Endothelial cell (in vitro differentiated cells): ENCODE data around the gene IPO9. TPM values are rescaled to one million over a fixed set of nuclear protein-coding genes. Genes with fewer than 3 reads are reported as not detected.

Source experiments
- DNase-seq: peaks from one replicate; pipeline ENCODE4 v3.0.0; 2021; ENCODE audit warnings: low spot score
- H3K27ac Mint-ChIP-seq: one replicate; pipeline ENCODE4 v1.8.0; 2021; ENCODE audit warnings: mixed read lengths, inconsistent platforms; ENCODE audit not compliant: unreplicated experiment
- H3K27me3 Mint-ChIP-seq: one replicate; pipeline ENCODE4 v1.8.0; 2021; ENCODE audit warnings: mild to moderate bottlenecking, moderate library complexity, mixed read lengths, inconsistent platforms; ENCODE audit not compliant: unreplicated experiment
- H3K36me3 Mint-ChIP-seq: one replicate; pipeline ENCODE4 v1.8.0; 2021; ENCODE audit warnings: mild to moderate bottlenecking, low read depth, mixed read lengths, inconsistent platforms; ENCODE audit not compliant: unreplicated experiment
- H3K4me1 Mint-ChIP-seq: one replicate; pipeline ENCODE4 v1.8.0; 2021; ENCODE audit warnings: mild to moderate bottlenecking, mixed read lengths, inconsistent platforms; ENCODE audit not compliant: unreplicated experiment
- H3K4me3 Mint-ChIP-seq: one replicate; pipeline ENCODE4 v1.8.0; 2021; ENCODE audit warnings: mild to moderate bottlenecking, mixed read lengths, inconsistent platforms; ENCODE audit not compliant: unreplicated experiment
- H3K9me3 Mint-ChIP-seq: one replicate; pipeline ENCODE4 v1.8.0; 2021; ENCODE audit warnings: mixed read lengths, inconsistent platforms; ENCODE audit not compliant: unreplicated experiment
- total RNA-seq: library from RNA; stranded (reverse); fragmentation: NEBNext Ultra II Directional; extraction: Animal tissue kit (Norgen Biotek cat#: 25700); gene quantifications from one replicate; pipeline ENCODE4 v1.2.1, GENCODE V29; 2021; ENCODE audit not compliant: unreplicated experiment
- TF ChIP-seq, protein P1 (sequence below): fragments of 200-600 bp; sonication (generic); IDR thresholded peaks from one replicate; pipeline ENCODE4 v1.5.0; 2021; ENCODE audit warnings: antibody characterized with exemption; ENCODE audit not compliant: unreplicated experiment

IPO9 gene
- total RNA-seq, 1 donor from 2014 or later: 69.5 TPM

DNA sequence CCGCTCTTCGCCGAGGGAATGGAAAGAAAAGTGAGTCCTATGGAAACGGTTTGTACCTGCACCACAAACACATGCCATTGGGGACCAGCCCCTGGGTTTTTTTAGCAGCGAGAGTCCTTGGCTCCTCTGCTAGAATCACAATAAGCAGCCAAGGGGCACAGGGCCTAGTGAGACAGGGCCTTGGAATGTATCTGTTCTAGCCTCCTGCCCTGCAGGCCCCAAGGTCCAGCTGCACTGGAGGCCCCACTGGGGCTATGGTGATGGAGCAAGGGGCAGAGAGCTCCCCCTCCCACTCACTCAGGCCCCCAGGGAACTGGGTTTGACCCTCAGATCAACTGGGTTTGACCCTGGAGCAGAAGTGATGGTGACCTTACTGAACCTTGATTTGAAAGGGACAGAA lies 74.2 kb downstream of the IPO9 start:
- TF ChIP-seq, protein P1, sequence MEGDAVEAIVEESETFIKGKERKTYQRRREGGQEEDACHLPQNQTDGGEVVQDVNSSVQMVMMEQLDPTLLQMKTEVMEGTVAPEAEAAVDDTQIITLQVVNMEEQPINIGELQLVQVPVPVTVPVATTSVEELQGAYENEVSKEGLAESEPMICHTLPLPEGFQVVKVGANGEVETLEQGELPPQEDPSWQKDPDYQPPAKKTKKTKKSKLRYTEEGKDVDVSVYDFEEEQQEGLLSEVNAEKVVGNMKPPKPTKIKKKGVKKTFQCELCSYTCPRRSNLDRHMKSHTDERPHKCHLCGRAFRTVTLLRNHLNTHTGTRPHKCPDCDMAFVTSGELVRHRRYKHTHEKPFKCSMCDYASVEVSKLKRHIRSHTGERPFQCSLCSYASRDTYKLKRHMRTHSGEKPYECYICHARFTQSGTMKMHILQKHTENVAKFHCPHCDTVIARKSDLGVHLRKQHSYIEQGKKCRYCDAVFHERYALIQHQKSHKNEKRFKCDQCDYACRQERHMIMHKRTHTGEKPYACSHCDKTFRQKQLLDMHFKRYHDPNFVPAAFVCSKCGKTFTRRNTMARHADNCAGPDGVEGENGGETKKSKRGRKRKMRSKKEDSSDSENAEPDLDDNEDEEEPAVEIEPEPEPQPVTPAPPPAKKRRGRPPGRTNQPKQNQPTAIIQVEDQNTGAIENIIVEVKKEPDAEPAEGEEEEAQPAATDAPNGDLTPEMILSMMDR: no peak
- no peak overlapping the region for H3K27ac Mint-ChIP-seq
- H3K4me3 Mint-ChIP-seq: no peak overlapping the region
- H3K4me1 Mint-ChIP-seq: no peaks in the 10 kb centered on the region
- DNase-seq: no peak
- H3K9me3 Mint-ChIP-seq: no peaks in the 10 kb centered on the region
- peaks cover 9% of the 10 kb centered on the region for H3K27me3 Mint-ChIP-seq
- no peaks in the 10 kb centered on the region for H3K36me3 Mint-ChIP-seq

DNA sequence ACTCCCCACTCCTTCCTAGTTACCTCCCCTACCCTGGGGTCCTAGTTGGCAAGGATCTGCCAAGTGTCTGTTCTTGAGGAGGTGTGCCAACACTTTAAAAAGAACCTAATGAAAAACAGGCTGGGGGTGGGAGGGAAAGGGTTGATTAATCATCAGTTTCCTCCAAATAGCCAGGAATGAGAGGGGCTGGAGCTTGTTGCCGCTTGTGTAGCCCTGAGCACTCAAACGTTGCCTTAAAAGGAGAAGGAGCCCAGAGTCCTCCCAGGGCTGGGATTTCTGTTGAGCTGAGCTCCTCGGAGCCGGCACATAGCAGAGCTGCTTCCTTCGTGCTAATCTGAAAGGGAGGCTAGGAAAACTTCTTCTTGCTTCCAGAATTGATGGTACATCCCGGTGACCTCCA lies 75.6 kb downstream of the IPO9 start:
- H3K4me3 Mint-ChIP-seq: no peak overlapping the region
- H3K4me1 Mint-ChIP-seq: no peaks in the 10 kb centered on the region
- no peak for DNase-seq
- no peaks in the 10 kb centered on the region for H3K9me3 Mint-ChIP-seq
- no peaks in the 10 kb centered on the region for H3K36me3 Mint-ChIP-seq
- peaks cover 5% of the 10 kb centered on the region for H3K27me3 Mint-ChIP-seq
- TF ChIP-seq, protein P1: no peak
- H3K27ac Mint-ChIP-seq: no peak overlapping the region

DNA sequence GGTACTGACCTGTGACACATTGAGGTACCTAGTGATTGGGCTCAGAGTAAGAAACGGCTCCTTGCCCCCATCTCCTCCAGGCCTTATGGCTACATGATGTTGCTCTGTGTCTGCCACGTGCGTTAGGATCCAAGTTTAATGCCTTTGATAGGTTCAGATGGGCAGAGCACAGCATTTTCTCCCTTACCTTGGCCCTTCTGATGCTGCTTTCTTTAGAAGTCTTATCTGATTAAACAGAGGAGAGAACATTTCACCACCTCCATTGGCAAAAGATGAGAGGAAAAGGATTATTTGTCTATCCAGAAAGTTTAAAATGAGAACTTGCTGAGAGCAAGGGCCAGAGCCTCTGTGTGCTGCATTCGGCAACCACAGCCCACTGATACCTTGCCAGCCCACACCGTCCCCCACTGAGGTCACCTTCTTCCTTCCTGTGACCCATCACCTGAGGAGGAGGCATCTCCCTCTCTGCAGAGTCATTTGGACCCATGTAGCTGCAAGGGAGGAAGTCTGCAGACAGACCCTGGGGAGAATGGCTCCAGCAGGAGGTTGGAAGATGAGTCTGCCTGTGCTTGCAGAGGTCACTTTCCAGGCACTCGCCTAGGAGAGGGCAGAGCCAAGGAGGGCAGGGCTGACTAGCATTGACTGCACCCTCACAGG lies 76.4 kb downstream of the IPO9 start:
- H3K9me3 Mint-ChIP-seq: no peaks in the 10 kb centered on the region
- no peaks in the 10 kb centered on the region for H3K36me3 Mint-ChIP-seq
- TF ChIP-seq, protein P1: no peak
- no peak for DNase-seq
- H3K27me3 Mint-ChIP-seq: peaks cover 5% of the 10 kb centered on the region
- H3K4me3 Mint-ChIP-seq: no peak overlapping the region
- no peak overlapping the region for H3K27ac Mint-ChIP-seq
- no peaks in the 10 kb centered on the region for H3K4me1 Mint-ChIP-seq

DNA sequence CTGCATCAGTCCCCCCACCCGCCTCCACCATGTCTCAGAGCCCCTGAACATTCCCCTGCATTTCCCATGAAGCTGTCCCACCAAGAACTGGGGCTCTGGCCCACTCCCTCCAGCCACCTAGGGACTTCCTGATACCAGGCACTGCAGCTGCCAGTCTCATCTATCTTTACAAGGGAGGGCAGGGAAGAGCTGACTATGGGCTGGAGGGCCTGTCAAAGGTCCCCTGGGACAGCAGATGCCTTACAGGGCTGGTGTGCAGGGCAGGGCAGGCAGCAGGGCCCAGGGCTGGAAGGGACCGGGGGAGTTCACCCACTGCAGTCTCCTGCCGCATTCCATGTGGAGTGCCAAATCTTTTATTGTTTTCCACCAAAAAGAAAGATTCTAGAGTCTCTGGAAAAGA lies 77.4 kb downstream of the IPO9 start:
- Mint-ChIP-seq H3K36me3 (no peaks in the 10 kb centered on the region), H3K9me3 (no peaks in the 10 kb centered on the region), H3K4me1 (no peaks in the 10 kb centered on the region), H3K27me3 (peaks cover 5% of the 10 kb centered on the region), H3K27ac (no peak overlapping the region), H3K4me3 (no peak overlapping the region)
- TF ChIP-seq, protein P1: no peak
- DNase-seq: no peak

DNA sequence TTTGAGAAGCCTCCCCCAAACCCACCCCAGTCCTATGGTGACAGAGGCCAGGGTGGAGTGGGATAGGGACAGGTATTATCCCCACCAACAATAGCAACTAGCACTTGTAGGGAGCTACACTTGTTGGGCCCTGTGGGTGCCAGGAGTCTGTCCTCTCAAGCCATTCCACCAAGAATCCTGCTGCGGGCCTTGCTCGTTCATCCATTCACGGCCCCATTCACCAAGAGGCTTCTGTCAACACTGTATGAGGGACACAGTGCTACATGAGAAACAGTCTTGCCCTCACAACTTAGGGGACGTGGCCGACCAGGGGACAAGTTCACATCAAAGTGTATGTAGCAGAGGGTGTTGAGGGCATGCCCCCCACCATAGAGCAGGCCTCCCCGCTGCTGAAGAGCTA lies 78.7 kb downstream of the IPO9 start:
- TF ChIP-seq, protein P1: no peak

More for the DNA sequence above, 78.7 kb downstream of the IPO9 start:
- Mint-ChIP-seq H3K27me3 (peaks cover 6% of the 10 kb centered on the region), H3K36me3 (no peaks in the 10 kb centered on the region), H3K27ac (no peak overlapping the region), H3K4me3 (no peak overlapping the region), H3K4me1 (no peaks in the 10 kb centered on the region), H3K9me3 (no peaks in the 10 kb centered on the region)
- DNase-seq: no peak
